Activated CD4-positive, alpha-beta memory T cell treated with anti-CD3 and anti-CD28 coated beads, Interleukin-2, amount 10 ng/mL, durations not matched to agents 7 days and 5 days (primary cell): ENCODE data around the gene CLCF1. TPM values are rescaled to one million over a fixed set of nuclear protein-coding genes. Genes with fewer than 3 reads are reported as not detected.

Experiments used
- total RNA-seq, 2 experiments: library from RNA; stranded (reverse); gene quantifications; one replicate each; pipeline ENCODE4 v1.2.3, GENCODE V29; 2021

Gene CLCF1
- total RNA-seq, 2 experiments from 2014 or later, result 0.65 to 0.71 TPM

Other genes with a start within 250 kb of the CLCF1 start
- gene GRK2, start 107.1 kb downstream of the CLCF1 start, total RNA-seq, result 100 to 1,000 TPM; 333 to 338 TPM
- 100 to 1,000 TPM; 157 to 163 TPM for gene ANKRD13D, start 84.3 kb downstream of the CLCF1 start, total RNA-seq
- gene SSH3, start 70.1 kb downstream of the CLCF1 start, total RNA-seq, result 10 to 100 TPM; 15.4 to 19.0 TPM
- gene POLD4, start 20.1 kb downstream of the CLCF1 start, total RNA-seq, result 10 to 100 TPM; 74.0 to 74.1 TPM
- gene RAD9A, start 18.4 kb upstream of the CLCF1 start, total RNA-seq, result 10 to 100 TPM; 48.0 to 53.9 TPM
- 100 to 1,000 TPM; 308 to 315 TPM for gene PPP1CA, start 28.3 kb upstream of the CLCF1 start, total RNA-seq
- gene TBC1D10C, start 30.5 kb upstream of the CLCF1 start, total RNA-seq, result 100 to 1,000 TPM; 285 to 310 TPM
- gene CARNS1, start 42.1 kb upstream of the CLCF1 start, total RNA-seq, result 1 to 10 TPM in 1 of 2 experiments, under 1 TPM in 1; 0.76 to 1.1 TPM
- 10 to 100 TPM; 56.9 to 57.1 TPM for gene RPS6KB2, start 54.9 kb upstream of the CLCF1 start, total RNA-seq
- 100 to 1,000 TPM; 398 to 401 TPM for gene PTPRCAP, start 64.1 kb upstream of the CLCF1 start, total RNA-seq
- gene CORO1B, start 69.9 kb upstream of the CLCF1 start, total RNA-seq, result 100 to 1,000 TPM; 192 to 196 TPM
- not detected for gene GPR152, start 79.1 kb upstream of the CLCF1 start, total RNA-seq
- 1 to 10 TPM; 2.3 to 3.3 TPM for gene CABP4, start 81.8 kb upstream of the CLCF1 start, total RNA-seq
- 10 to 100 TPM; 36.3 to 37.6 TPM for gene TMEM134, start 95.7 kb upstream of the CLCF1 start, total RNA-seq
- 100 to 1,000 TPM; 152 to 159 TPM for gene AIP, start 109.4 kb upstream of the CLCF1 start, total RNA-seq
- gene PITPNM1, start 131.8 kb upstream of the CLCF1 start, total RNA-seq, result 100 to 1,000 TPM; 116 to 120 TPM
- gene CDK2AP2, start 134.6 kb upstream of the CLCF1 start, total RNA-seq, result 100 to 1,000 TPM; 116 to 119 TPM
- gene CABP2, start 149.8 kb upstream of the CLCF1 start, total RNA-seq, result not detected
- 100 to 1,000 TPM; 195 to 198 TPM for gene GSTP1, start 210.2 kb upstream of the CLCF1 start, total RNA-seq
- 100 to 1,000 TPM; 174 to 193 TPM for gene NDUFV1, start 233.3 kb upstream of the CLCF1 start, total RNA-seq